ENCODE measurements around the gene KLHL20. TPM values are rescaled to one million over a fixed set of nuclear protein-coding genes. Genes with fewer than 3 reads are reported as not detected.
"Not testable (repeated sequence)": the region's sequence is repeated elsewhere in the genome, so short reads cannot be mapped to it uniquely, and the experiment has no call there.

The KLHL20 gene
- total RNA-seq, 1 donor from 2014 or later: 22.8 TPM

DNA sequence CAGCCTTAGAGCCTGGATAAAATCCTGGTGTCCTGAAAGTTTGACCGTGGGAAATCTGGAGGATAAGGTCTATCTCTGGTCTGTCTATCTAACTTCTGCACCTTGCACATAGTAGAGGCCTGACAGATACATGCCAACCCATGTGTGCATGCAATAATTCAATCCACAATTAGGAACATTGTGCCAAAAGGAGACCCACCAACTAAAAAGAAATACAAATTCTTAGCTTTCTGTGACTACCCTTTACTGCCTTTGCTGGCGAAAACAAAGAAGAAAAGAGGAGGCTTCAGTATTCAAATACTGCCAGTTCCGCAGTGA is 381 bp upstream of the KLHL20 start:
- Mint-ChIP-seq H3K4me3 (peak overlapping the region; percentile 98), H3K36me3 (peaks cover 3% of the 10 kb centered on the region), H3K4me1 (ENCODE audit: unreplicated experiment) (peaks cover 8% of the 10 kb centered on the region), H3K9me3 (no peaks in the 10 kb centered on the region), H3K27me3 (peaks cover 31% of the 10 kb centered on the region), H3K27ac (peak overlapping the region; percentile 93)
- DNase-seq (ENCODE audit: extremely low spot score, unreplicated experiment): no peak
- TF ChIP-seq, protein P1, sequence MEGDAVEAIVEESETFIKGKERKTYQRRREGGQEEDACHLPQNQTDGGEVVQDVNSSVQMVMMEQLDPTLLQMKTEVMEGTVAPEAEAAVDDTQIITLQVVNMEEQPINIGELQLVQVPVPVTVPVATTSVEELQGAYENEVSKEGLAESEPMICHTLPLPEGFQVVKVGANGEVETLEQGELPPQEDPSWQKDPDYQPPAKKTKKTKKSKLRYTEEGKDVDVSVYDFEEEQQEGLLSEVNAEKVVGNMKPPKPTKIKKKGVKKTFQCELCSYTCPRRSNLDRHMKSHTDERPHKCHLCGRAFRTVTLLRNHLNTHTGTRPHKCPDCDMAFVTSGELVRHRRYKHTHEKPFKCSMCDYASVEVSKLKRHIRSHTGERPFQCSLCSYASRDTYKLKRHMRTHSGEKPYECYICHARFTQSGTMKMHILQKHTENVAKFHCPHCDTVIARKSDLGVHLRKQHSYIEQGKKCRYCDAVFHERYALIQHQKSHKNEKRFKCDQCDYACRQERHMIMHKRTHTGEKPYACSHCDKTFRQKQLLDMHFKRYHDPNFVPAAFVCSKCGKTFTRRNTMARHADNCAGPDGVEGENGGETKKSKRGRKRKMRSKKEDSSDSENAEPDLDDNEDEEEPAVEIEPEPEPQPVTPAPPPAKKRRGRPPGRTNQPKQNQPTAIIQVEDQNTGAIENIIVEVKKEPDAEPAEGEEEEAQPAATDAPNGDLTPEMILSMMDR (conservative IDR thresholded peaks at IDR 0.05): no peak

DNA sequence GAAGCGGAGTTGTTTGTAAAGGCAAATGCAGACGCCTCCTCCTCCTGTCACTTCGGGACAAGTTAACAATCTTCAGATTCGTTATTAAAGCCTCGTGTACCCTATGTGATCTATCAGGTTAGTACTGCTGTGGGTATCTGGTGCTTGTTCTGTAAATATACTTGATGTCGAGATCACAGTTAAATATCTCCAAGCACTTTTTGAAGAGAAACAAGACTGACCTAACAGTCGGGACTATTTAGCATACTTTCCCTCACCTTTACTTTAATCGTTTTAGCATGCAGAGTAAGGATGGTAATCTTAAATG is 710 bp downstream of the KLHL20 start:
- no peaks in the 10 kb centered on the region for H3K9me3 Mint-ChIP-seq
- no peak for DNase-seq (ENCODE audit: extremely low spot score, unreplicated experiment)
- H3K4me3 Mint-ChIP-seq: peak overlapping the region; percentile 98
- H3K27ac Mint-ChIP-seq: peak overlapping the region; percentile 93
- TF ChIP-seq, protein P1 (conservative IDR thresholded peaks at IDR 0.05): no peak
- peaks cover 8% of the 10 kb centered on the region for H3K4me1 Mint-ChIP-seq (ENCODE audit: unreplicated experiment)
- peaks cover 8% of the 10 kb centered on the region for H3K36me3 Mint-ChIP-seq
- peaks cover 24% of the 10 kb centered on the region for H3K27me3 Mint-ChIP-seq

DNA sequence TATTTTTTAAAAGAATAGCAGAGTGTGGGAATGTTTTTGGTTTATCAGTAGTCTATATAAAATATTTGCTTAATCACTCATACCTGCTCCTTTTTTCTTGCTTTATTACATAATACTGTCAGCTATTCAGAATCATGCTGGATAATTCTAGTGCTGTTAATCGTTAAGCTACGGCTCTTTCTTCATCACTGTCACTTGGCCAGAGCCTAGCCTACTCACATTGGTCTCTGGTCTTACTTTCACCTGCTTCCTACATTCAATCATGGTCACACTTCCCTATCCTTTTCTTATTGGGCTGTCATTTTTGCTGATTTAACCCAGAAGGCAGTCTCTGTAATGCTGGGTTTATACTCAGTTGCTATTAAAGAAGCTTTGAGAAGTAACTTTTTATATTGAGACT is 2.5 kb downstream of the KLHL20 start:
- no peaks in the 10 kb centered on the region for H3K9me3 Mint-ChIP-seq
- peaks cover 19% of the 10 kb centered on the region for H3K36me3 Mint-ChIP-seq
- H3K27ac Mint-ChIP-seq: no peak overlapping the region
- peaks cover 8% of the 10 kb centered on the region for H3K27me3 Mint-ChIP-seq
- DNase-seq (ENCODE audit: extremely low spot score, unreplicated experiment): no peak
- H3K4me3 Mint-ChIP-seq: peak overlapping the region; percentile 53
- peaks cover 8% of the 10 kb centered on the region for H3K4me1 Mint-ChIP-seq (ENCODE audit: unreplicated experiment)
- TF ChIP-seq, protein P1 (conservative IDR thresholded peaks at IDR 0.05): no peak

DNA sequence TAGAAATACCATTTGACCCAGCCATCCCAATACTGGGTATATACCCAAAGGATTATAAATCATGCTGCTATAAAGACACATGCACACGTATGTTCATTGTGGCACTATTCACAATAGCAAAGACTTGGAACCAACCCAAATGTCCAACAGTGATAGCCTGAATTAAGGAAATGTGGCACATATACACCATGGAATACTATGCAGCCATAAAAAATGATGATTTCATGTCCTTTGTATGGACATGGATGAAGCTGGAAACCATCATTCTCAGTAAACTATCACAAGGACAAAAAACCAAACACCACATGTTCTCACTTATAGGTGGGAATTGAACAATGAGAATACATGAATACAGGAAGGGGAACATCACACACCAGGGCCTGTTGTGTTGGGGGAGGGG is 16.6 kb downstream of the KLHL20 start:
- not testable (repeated sequence) for H3K27ac Mint-ChIP-seq; H3K4me1 Mint-ChIP-seq (ENCODE audit: unreplicated experiment); H3K4me3 Mint-ChIP-seq; DNase-seq (ENCODE audit: extremely low spot score, unreplicated experiment); H3K9me3 Mint-ChIP-seq; H3K27me3 Mint-ChIP-seq
- peaks cover 37% of the 10 kb centered on the region for H3K36me3 Mint-ChIP-seq

DNA sequence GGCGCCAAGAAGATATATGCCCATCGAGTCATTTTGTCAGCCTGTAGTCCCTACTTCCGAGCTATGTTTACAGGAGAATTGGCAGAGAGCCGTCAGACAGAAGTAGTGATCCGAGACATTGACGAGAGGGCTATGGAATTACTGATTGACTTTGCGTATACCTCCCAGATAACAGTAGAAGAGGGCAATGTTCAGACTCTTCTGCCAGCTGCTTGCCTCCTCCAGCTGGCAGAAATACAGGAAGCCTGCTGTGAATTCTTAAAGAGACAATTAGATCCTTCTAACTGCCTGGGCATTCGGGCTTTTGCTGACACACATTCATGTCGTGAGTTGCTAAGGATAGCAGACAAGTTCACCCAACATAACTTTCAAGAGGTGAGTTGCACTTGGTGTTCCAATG is 19.1 kb downstream of the KLHL20 start:
- H3K27me3 Mint-ChIP-seq: no peaks in the 10 kb centered on the region
- TF ChIP-seq, protein P1 (conservative IDR thresholded peaks at IDR 0.05): no peak
- no peak overlapping the region for H3K27ac Mint-ChIP-seq
- no peak for DNase-seq (ENCODE audit: extremely low spot score, unreplicated experiment)
- H3K9me3 Mint-ChIP-seq: peaks cover 10% of the 10 kb centered on the region
- peaks cover 41% of the 10 kb centered on the region for H3K36me3 Mint-ChIP-seq
- no peak overlapping the region for H3K4me3 Mint-ChIP-seq
- H3K4me1 Mint-ChIP-seq (ENCODE audit: unreplicated experiment): no peaks in the 10 kb centered on the region

DNA sequence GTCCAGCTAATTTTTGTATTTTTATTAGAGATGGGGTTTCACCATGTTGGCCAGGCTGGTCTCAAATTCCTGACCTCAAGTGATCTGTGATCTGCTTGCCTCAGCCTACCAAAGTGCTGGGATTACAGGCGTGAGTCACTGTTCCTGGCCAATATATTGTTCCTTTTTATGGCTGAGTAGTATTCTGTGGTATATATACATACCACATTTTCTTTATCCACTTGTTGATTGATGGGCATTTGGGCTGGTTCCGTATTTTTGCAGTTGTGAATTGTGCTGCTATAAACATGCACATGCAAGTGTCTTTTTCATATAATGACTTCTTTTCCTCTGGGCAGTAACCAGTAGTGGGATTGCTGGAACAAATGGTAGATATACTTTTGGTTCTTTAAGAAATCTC is 21.3 kb downstream of the KLHL20 start:
- H3K9me3 Mint-ChIP-seq; H3K4me1 Mint-ChIP-seq (ENCODE audit: unreplicated experiment); DNase-seq (ENCODE audit: extremely low spot score, unreplicated experiment); H3K4me3 Mint-ChIP-seq; H3K27me3 Mint-ChIP-seq; H3K27ac Mint-ChIP-seq: not testable (repeated sequence)
- H3K36me3 Mint-ChIP-seq: peaks cover 58% of the 10 kb centered on the region

DNA sequence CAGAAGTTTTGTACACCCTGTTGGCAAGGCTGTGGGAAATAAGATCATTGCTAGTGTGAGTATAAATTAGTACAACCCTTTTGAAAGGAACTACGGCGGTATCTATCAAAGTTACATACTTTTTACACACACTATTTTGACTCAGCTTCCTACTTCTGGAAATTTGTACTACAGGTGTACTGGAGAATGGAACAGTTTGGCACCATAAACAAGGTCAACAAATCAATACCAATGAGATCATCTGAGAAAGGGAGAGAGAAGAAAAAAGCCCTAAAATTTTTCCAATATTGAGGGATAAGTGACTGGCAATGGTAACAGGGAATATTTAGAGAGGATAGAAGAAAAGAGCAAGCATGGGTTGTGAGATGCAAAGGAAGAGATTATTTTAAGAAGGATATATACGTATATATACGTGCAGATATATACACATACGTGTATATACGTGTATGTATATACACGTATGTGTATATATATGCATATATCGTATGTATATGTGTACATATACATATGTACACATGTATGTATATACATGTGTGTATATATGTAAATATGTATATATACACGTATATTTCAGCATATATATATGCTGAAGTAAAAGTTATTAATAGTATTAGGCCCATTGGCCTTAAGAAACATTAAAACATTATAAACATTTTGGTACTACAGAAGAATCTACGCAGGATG is 27.6 kb downstream of the KLHL20 start:
- TF ChIP-seq, protein P1 (conservative IDR thresholded peaks at IDR 0.05): no peak
- no peak for DNase-seq (ENCODE audit: extremely low spot score, unreplicated experiment)
- peaks cover 10% of the 10 kb centered on the region for H3K9me3 Mint-ChIP-seq
- H3K27ac Mint-ChIP-seq: no peak overlapping the region
- H3K27me3 Mint-ChIP-seq: no peaks in the 10 kb centered on the region
- no peaks in the 10 kb centered on the region for H3K4me1 Mint-ChIP-seq (ENCODE audit: unreplicated experiment)
- peaks cover 57% of the 10 kb centered on the region for H3K36me3 Mint-ChIP-seq
- H3K4me3 Mint-ChIP-seq: no peak overlapping the region

Data from type B pancreatic cell (in vitro differentiated cells).